Activated CD4-positive, alpha-beta memory T cell treated with anti-CD3 and anti-CD28 coated beads for 36 hours (primary cell): Measurements from ENCODE around the gene SARS1. TPM values are rescaled to one million over a fixed set of nuclear protein-coding genes. Genes with fewer than 3 reads are reported as not detected.
"Not testable (repeated sequence)": the region's sequence is repeated elsewhere in the genome, so short reads cannot be mapped to it uniquely, and the experiment has no call there.

Source experiments
- CTCF ChIA-PET: fragments of 350-600 bp; sonication (Branson Sonifier 250); formaldehyde crosslinking; loops from one replicate; lab custom pipeline; 2021; ENCODE audit warnings: antibody characterized with exemption, inconsistent platforms; lab: Charles Lee
- POLR2A ChIA-PET: fragments of 350-600 bp; sonication (Branson Sonifier 250); formaldehyde crosslinking; loops from one replicate; lab custom pipeline; 2021; ENCODE audit warnings: antibody characterized with exemption; lab: Charles Lee
- DNase-seq: peaks from one replicate; pipeline ENCODE4 v3.0.0-alpha.2; 2020
- H3K27ac Mint-ChIP-seq: one replicate; pipeline ENCODE4 v1.8.0; 2021; ENCODE audit warnings: mixed read lengths
- H3K27me3 Mint-ChIP-seq: one replicate; pipeline ENCODE4 v1.8.0; 2021; ENCODE audit warnings: mixed read lengths
- H3K36me3 Mint-ChIP-seq: one replicate; pipeline ENCODE4 v1.8.0; 2021; ENCODE audit warnings: mixed read lengths
- H3K4me1 Mint-ChIP-seq: one replicate; pipeline ENCODE4 v1.8.0; 2021; ENCODE audit warnings: low read depth, mixed read lengths
- H3K4me3 Mint-ChIP-seq: one replicate; pipeline ENCODE4 v1.8.0; 2021; ENCODE audit warnings: mild to moderate bottlenecking, mixed read lengths
- H3K9me3 Mint-ChIP-seq: one replicate; pipeline ENCODE4 v1.8.0; 2021; ENCODE audit warnings: mixed read lengths
- intact Hi-C: fragments of 100-400 bp; cut with micrococcal nuclease; formaldehyde crosslinking; loops from one replicate; pipeline ENCODE4 v1.15.1; 2023
- total RNA-seq, 2 experiments: library from RNA; stranded (reverse); gene quantifications; one replicate each; pipeline ENCODE4 v1.2.3, GENCODE V29; 2021

The SARS1 gene
- total RNA-seq, 2 experiments from 2014 or later = 245 to 251 TPM

- intact Hi-C loops = loop anchor here (1.0 to 5.0 kb wide), 5 partner anchors 142 to 750 kb away; partner anchors contain the start of genes ATXN7L2, PSMA5 and STRIP1
- POLR2A ChIA-PET = no interaction called here
- Mint-ChIP-seq H3K36me3 (no peaks in the 10 kb centered on the region), H3K4me1 (peaks cover 12% of the 10 kb centered on the region), H3K27ac (peak overlapping the region; percentile 89), H3K9me3 (no peaks in the 10 kb centered on the region), H3K27me3 (no peaks in the 10 kb centered on the region), H3K4me3 (peak overlapping the region; percentile 95)
- no peak for DNase-seq
- CTCF ChIA-PET = interaction anchor here (0.8 to 4.9 kb wide), 8 partner anchors 11 to 248 kb away, joined by 3 to 69 read pairs (median 4); partner anchors contain the start of gene SORT1
These were observed 70.3 kb downstream of the SARS1 start for GRCh38 chr1:109283748-109284600.

- H3K27ac Mint-ChIP-seq, DNase-seq, intact Hi-C loops, CTCF ChIA-PET, H3K9me3 Mint-ChIP-seq, POLR2A ChIA-PET, H3K27me3 Mint-ChIP-seq, H3K4me3 Mint-ChIP-seq, H3K36me3 Mint-ChIP-seq: not testable (repeated sequence)
- H3K4me1 Mint-ChIP-seq = peaks cover 12% of the 10 kb centered on the region
These were observed 73.0 kb downstream of the SARS1 start for GRCh38 chr1:109286762-109287161.

Other genes with a start within 250 kb of the SARS1 start
- 10 to 100 TPM; 10.1 to 11.4 TPM for gene WDR47, start 171.8 kb upstream of the SARS1 start, total RNA-seq
- gene TAF13, start 137.9 kb upstream of the SARS1 start, total RNA-seq = 10 to 100 TPM; 28.4 to 29.0 TPM
- gene TMEM167B, start 123.2 kb upstream of the SARS1 start, total RNA-seq = 10 to 100 TPM; 31.9 to 32.6 TPM
- gene ELAPOR1, start 99.8 kb upstream of the SARS1 start, total RNA-seq = 10 to 100 TPM in 1 of 2 experiments, 1 to 10 TPM in 1; 9.1 to 11.5 TPM
- gene CELSR2, start 35.6 kb downstream of the SARS1 start, total RNA-seq = 1 to 10 TPM; 1.0 to 1.3 TPM
- gene PSRC1, start 69.2 kb downstream of the SARS1 start, total RNA-seq = 10 to 100 TPM; 14.9 to 16.3 TPM
- gene MYBPHL, start 93.1 kb downstream of the SARS1 start, total RNA-seq = not detected
- gene SORT1, start 184.0 kb downstream of the SARS1 start, total RNA-seq = under 1 TPM; 0.31 to 0.51 TPM
- gene PSMA5, start 212.5 kb downstream of the SARS1 start, total RNA-seq = 100 to 1,000 TPM; 217 to 218 TPM